Measurements from ENCODE around the gene ATMIN. TPM values are rescaled to one million over a fixed set of nuclear protein-coding genes. Genes with fewer than 3 reads are reported as not detected.

Gene ATMIN
- total RNA-seq, 1 donor from 2014 or later = 41.3 TPM

- FAIRE-seq (no peak), DNase-seq (ENCODE audit: low read depth) (no peak)
- no peaks in the 10 kb centered on the region for H3K27me3 ChIP-seq (ENCODE audit: control insufficient read depth, insufficient read depth, low read length)
- no peak overlapping the region for H3K4me3 ChIP-seq (ENCODE audit: low read depth, low read length)
- TF ChIP-seq CTCF (IDR thresholded peaks at IDR 0.05; ENCODE audit: insufficient read depth, low read length, severe bottlenecking) = no peak
- H3K36me3 ChIP-seq (ENCODE audit: control insufficient read depth, insufficient read depth, low read length) = no peaks in the 10 kb centered on the region
Observed at GRCh38 chr16:81001330-81001729, 34.3 kb upstream of the ATMIN start.

GRCh38 chr16:81003064-81003463 lies 32.6 kb upstream of the ATMIN start:
- no peak for FAIRE-seq
- Histone ChIP-seq H3K27me3 (ENCODE audit: control insufficient read depth, insufficient read depth, low read length) (no peaks in the 10 kb centered on the region), H3K36me3 (ENCODE audit: control insufficient read depth, insufficient read depth, low read length) (no peaks in the 10 kb centered on the region), H3K4me3 (ENCODE audit: low read depth, low read length) (no peak overlapping the region)
- DNase-seq (ENCODE audit: low read depth) = no peak
- TF ChIP-seq CTCF (IDR thresholded peaks at IDR 0.05; ENCODE audit: insufficient read depth, low read length, severe bottlenecking) = no peak

GRCh38 chr16:81003610-81004460 lies 31.8 kb upstream of the ATMIN start:
- DNase-seq (ENCODE audit: low read depth) (peak; percentile 41), FAIRE-seq (no peak)
- Histone ChIP-seq H3K36me3 (ENCODE audit: control insufficient read depth, insufficient read depth, low read length) (no peaks in the 10 kb centered on the region), H3K27me3 (ENCODE audit: control insufficient read depth, insufficient read depth, low read length) (no peaks in the 10 kb centered on the region), H3K4me3 (ENCODE audit: low read depth, low read length) (no peak overlapping the region)
- no peak for TF ChIP-seq CTCF (IDR thresholded peaks at IDR 0.05; ENCODE audit: insufficient read depth, low read length, severe bottlenecking)

DNA sequence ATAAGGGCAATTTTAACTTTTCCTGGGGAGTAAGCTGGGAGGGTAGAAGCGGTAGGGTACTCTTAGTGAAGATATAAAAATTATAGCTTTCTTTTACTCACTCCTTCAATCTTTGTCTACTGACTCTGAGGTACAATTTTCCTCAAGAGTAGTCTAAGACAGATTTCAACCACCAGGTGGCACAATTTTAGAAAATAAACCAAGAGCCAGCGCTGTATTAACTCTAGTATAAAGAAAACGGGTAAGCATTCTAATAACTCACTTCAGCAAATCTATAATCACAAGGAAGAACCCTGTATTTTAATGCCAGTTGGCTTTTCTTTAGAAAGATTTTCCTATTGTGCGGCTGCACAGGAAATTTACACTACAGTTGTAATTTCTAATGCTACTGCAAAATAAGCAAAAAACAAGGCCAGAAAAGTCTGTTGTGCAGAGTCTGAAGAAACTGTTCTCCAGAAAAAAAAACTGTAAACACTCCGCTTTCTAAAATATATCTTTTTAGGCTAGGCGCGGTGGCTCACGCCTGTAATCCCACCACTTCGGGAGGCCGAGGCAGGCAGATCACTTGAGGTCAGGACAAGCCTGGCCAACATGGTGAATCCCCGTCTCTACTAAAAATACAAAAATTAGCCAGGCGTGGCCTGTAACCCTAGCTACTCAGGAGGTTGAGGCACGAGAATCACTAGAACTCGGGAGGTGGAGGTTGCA lies 30.8 kb upstream of the ATMIN start:
- Histone ChIP-seq H3K36me3 (ENCODE audit: control insufficient read depth, insufficient read depth, low read length) (no peaks in the 10 kb centered on the region), H3K4me3 (ENCODE audit: low read depth, low read length) (no peak overlapping the region), H3K27me3 (ENCODE audit: control insufficient read depth, insufficient read depth, low read length) (no peaks in the 10 kb centered on the region)
- FAIRE-seq (no peak), DNase-seq (ENCODE audit: low read depth) (peak; percentile 62)
- TF ChIP-seq CTCF (IDR thresholded peaks at IDR 0.05; ENCODE audit: insufficient read depth, low read length, severe bottlenecking) = peak; percentile 55

- Histone ChIP-seq H3K27me3 (ENCODE audit: control insufficient read depth, insufficient read depth, low read length) (no peaks in the 10 kb centered on the region), H3K4me3 (ENCODE audit: low read depth, low read length) (peak overlapping the region; percentile 94), H3K36me3 (ENCODE audit: control insufficient read depth, insufficient read depth, low read length) (no peaks in the 10 kb centered on the region)
- peak; percentile 20 for DNase-seq (ENCODE audit: low read depth)
- no peak for TF ChIP-seq CTCF (IDR thresholded peaks at IDR 0.05; ENCODE audit: insufficient read depth, low read length, severe bottlenecking)
- no peak for FAIRE-seq
Observed at GRCh38 chr16:81005610-81006161, 30.0 kb upstream of the ATMIN start.

Data from bronchial epithelial cell (primary cell).